ENCODE results near the gene MLLT10.
"Not testable (repeated sequence)": the region's sequence is repeated elsewhere in the genome, so short reads cannot be mapped to it uniquely, and the experiment has no call there.

The MLLT10 gene

DNA sequence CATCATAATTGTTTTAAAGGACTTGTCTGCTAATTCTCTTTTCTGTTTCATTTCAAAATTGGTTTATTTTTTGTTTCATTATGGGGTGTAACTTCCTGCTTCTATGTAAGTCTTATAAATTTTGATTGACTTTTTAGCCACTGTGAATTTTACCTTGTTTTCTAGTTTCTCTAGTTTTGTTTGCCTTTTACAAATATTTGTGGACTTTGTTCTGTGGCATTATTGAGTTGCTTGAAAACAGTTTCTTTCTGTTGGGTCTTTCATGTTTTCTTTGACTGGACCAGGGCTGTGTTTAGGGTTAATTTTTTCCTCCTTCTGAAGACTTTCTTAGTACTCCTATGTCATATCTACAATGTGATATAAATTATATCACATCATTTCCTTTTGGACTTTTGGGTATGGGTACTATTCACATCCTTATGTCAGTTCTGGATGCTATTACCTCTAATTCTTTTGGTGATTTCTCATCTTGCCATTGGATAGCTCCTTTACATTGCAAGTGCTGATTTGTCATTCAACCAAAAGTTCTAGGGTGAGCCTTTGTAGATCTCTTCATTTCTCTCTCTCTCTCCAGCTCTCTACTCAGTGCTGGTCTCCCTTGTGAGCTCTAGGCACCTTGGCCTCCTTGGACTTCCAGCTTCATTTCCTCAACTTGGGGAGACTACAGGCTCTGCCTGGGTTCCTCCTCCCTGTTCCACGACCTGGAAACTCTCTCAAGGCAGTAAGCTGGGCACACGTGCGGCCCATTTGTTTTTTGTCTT is 36.9 kb downstream of the MLLT10 start:
- TF ChIP-seq, protein P1, sequence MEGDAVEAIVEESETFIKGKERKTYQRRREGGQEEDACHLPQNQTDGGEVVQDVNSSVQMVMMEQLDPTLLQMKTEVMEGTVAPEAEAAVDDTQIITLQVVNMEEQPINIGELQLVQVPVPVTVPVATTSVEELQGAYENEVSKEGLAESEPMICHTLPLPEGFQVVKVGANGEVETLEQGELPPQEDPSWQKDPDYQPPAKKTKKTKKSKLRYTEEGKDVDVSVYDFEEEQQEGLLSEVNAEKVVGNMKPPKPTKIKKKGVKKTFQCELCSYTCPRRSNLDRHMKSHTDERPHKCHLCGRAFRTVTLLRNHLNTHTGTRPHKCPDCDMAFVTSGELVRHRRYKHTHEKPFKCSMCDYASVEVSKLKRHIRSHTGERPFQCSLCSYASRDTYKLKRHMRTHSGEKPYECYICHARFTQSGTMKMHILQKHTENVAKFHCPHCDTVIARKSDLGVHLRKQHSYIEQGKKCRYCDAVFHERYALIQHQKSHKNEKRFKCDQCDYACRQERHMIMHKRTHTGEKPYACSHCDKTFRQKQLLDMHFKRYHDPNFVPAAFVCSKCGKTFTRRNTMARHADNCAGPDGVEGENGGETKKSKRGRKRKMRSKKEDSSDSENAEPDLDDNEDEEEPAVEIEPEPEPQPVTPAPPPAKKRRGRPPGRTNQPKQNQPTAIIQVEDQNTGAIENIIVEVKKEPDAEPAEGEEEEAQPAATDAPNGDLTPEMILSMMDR (conservative IDR thresholded peaks at IDR 0.05; ENCODE audit: low read depth) = no peak
- DNase-seq (ENCODE audit: low spot score) = no peak
- no peak overlapping the region for H3K27ac ChIP-seq
- POLR2A ChIA-PET (ENCODE audit: low non-redundant PET) = no interaction called here
- CTCF ChIA-PET = no interaction called here

DNA sequence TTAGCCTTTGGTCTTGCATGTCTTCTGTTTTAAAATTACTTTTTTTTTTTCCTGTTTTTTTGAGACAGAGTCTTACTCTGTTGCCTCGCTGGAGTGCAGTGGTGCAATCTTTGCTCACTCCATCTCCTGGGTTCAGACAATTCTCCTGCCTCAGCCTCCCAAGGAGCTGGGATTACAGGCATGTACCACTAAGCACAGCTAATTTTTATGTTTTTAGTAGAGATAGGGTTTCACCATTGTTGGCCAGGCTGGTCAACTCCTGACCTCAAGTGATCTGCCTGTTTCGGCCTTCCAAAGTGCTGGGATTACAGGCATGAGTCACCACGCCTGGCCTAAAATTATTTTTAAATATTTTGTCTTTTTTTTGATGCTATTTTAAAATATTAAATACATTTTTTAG is 38.5 kb downstream of the MLLT10 start:
- POLR2A ChIA-PET (ENCODE audit: low non-redundant PET) = no interaction called here

DNA sequence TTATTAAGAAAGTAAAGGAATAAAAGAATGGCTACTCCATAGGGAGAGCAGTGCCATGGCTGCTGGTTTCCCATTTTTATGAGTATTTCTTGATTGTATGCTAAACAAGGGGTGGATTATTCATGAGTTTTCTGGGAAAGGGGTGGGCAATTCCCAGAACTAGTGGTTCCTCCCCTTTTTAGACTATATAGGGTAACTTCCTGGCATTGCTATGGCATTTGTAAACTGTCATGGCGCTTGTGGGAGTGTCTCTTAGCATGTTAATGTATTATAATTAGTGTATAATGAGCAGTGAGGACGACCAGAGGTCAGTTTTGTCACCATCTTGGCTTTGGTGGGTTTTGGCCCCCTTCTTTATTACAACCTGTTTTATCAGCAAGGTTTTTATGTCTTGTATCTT is 40.5 kb downstream of the MLLT10 start:
- POLR2A ChIA-PET (ENCODE audit: low non-redundant PET); H3K27ac ChIP-seq; DNase-seq (ENCODE audit: low spot score); CTCF ChIA-PET: not testable (repeated sequence)

More for the DNA sequence above, 38.5 kb downstream of the MLLT10 start:
- TF ChIP-seq, protein P1 (conservative IDR thresholded peaks at IDR 0.05; ENCODE audit: low read depth) = no peak
- DNase-seq (ENCODE audit: low spot score) = no peak
- CTCF ChIA-PET = no interaction called here
- H3K27ac ChIP-seq = no peak overlapping the region

DNA sequence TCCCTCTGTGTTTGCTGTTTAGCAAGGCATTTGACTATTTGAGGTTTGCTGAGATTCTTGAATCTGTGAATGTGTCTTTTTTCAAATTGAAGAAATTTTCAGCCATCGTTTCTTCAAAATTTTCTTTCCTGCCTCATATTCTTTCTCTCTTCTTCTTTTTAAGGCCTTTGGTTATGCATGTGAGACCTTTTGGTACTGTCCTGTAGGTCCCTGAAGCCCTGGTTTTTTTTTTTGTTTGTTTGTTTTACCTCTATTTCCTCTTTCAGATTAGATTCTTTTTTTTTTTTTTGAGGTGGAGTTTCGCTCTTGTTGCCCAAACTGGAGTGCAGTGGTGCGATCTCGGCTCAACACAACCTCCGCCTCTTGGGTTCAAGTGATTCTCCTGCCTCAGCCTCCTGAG is 45.3 kb downstream of the MLLT10 start:
- CTCF ChIA-PET = interaction anchor here (0.6 kb wide), 1 partner anchor 9 kb away, joined by 7 read pairs; no protein-coding TSS in a partner anchor
- TF ChIP-seq, protein P1 (conservative IDR thresholded peaks at IDR 0.05; ENCODE audit: low read depth) = no peak
- DNase-seq (ENCODE audit: low spot score) = no peak
- POLR2A ChIA-PET (ENCODE audit: low non-redundant PET) = no interaction called here
- no peak overlapping the region for H3K27ac ChIP-seq

DNA sequence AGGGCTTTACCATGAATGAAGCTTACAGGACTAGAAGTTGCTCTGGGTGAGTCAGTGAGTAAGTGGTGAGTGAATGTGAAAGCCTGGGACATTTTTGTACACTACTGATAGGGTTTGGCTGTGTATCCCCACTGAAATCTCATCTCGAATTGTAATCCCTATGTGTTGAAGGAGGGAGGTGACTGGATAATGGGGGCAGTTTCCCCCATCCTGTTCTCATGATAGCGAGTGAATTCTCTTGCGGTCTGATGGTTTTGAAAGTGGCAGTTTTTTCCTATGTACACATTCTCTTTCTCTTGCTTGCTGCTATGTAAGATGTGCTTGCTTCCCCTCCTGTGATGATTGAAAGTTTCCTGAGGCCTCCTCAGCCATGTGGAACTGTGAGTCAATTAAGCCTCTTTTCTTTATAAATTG is 47.4 kb downstream of the MLLT10 start:
- DNase-seq (ENCODE audit: low spot score); H3K27ac ChIP-seq; CTCF ChIA-PET; POLR2A ChIA-PET (ENCODE audit: low non-redundant PET): not testable (repeated sequence)

DNA sequence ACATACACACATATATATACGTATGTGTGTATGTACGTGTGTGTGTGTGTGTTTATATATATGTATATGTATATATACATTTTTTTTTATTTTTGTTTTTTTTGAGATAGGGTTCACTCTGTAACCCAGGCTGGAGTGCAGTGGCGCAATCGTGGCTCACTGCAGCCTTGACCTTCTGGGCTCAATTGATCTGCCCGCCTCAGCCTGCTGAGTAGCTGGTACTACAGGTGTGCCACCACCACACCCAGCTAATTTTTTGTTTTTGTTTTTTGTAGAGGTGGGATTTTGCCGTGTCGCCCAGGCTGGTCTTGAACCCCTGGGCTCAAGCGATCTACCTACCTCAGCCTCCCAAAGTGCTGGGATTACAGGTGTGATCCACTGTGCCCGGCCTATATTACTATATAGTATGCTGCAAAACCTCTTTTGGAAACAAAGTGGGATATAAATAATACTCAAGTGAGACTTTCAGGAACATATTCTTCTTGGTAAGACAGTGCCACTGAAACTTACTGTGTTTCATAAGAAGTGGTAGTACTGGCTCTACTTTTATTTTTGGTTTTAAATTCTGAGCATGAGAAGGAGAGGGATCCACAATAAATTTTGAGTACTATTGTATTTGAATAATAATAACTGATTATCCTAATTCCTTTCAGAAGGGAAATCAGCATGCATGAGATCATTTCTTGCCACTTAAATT is 51.0 kb downstream of the MLLT10 start:
- DNase-seq (ENCODE audit: low spot score) = no peak
- POLR2A ChIA-PET (ENCODE audit: low non-redundant PET) = no interaction called here
- TF ChIP-seq, protein P1 (conservative IDR thresholded peaks at IDR 0.05; ENCODE audit: low read depth) = no peak
- CTCF ChIA-PET = no interaction called here
- no peak overlapping the region for H3K27ac ChIP-seq

DNA sequence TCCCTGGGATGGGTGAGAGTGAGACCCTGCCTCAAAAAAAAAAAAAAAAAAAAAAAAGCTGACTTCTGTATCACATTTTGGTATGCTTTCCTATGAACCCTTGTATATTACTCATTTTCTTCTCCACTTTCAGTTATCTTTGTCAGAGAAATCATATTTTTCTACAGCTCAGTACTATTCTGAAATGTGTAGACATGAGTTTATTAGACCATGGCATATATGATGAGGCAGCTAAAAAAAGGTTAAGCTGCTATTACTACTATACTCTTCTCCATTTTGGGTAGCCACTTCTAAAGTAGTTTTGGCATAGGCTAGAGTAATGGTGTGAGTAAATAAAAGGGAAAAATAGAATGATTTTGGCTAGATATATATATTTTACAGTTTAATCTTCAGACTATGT is 53.4 kb downstream of the MLLT10 start:
- ChIA-PET CTCF (interaction anchor here (0.7 kb wide), 1 partner anchor 429 kb away, joined by 3 read pairs; no protein-coding TSS in a partner anchor), POLR2A (ENCODE audit: low non-redundant PET) (interaction anchor here (0.6 kb wide), 1 partner anchor 76 kb away, joined by 4 read pairs; no protein-coding TSS in a partner anchor)
- TF ChIP-seq, protein P1 (conservative IDR thresholded peaks at IDR 0.05; ENCODE audit: low read depth) = no peak
- no peak overlapping the region for H3K27ac ChIP-seq
- no peak for DNase-seq (ENCODE audit: low spot score)

DNA sequence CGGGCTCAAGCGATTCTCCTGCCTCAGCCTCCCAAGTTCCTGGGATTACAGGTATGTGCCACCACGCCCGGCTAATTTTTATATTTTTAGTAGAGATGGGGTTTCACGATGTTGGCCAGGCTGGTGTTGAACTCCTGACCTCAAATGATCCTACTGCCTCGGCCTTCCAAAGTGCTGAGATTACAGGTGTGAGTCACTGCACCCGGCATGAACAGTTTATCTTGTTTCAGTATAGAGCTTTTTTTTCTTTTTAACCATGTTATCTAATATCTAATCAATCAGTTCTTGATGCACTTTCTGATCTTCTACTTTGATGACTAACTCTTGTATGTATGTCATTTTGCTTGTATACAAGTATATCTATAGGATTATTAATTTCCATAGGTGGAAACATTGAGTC is 54.1 kb downstream of the MLLT10 start:
- POLR2A ChIA-PET (ENCODE audit: low non-redundant PET); H3K27ac ChIP-seq; DNase-seq (ENCODE audit: low spot score): not testable (repeated sequence)
- CTCF ChIA-PET = interaction anchor here (0.5 to 0.7 kb wide), 5 partner anchors 9 to 695 kb away, joined by 3 to 7 read pairs (median 3); no protein-coding TSS in a partner anchor

Measured in RWPE1 (cell line).